Pancreas (tissue), 10 donors: ENCODE data around the gene R3HDM4. TPM values are rescaled to one million over a fixed set of nuclear protein-coding genes. Genes with fewer than 3 reads are reported as not detected.
"Not testable (repeated sequence)": the region's sequence is repeated elsewhere in the genome, so short reads cannot be mapped to it uniquely, and the experiment has no call there.

Source experiments
- ATAC-seq, 4 donors: fragments of 200-7000 bp; cut with Tn5 transposase; one replicate each; pipeline versions ENCODE4 v1.8.0 to v1.9.1; 2020; ENCODE audit warnings: mild to moderate bottlenecking in 4 of 4, moderate library complexity in 4 of 4
- DNase-seq, 6 donors: peaks; one replicate each; pipeline ENCODE4 v3.0.0-alpha.2; 2020
- FAIRE-seq: peaks from 2 replicates; lab custom pipeline; 2012; peaks lifted over from hg19 to GRCh38; lab: Jason Lieb, UNC
- H3K27ac ChIP-seq, 4 donors: fragments of 200-600 bp; sonication (generic); 1 replicate in 3 of 4; 2 replicates in 1 of 4; pipeline versions ENCODE4 v1.5.0 to v1.8.0; 2020
- H3K27me3 ChIP-seq, 4 donors: fragments of 200-600 bp; one replicate each; pipeline ENCODE4 v1.8.0; 2021
- H3K36me3 ChIP-seq, 3 donors: fragments of 200-600 bp; sonication (generic) in 1 of 3; one replicate each; pipeline versions ENCODE4 v1.5.0 to v1.8.0; 2020 to 2021
- H3K4me1 ChIP-seq, 3 donors: fragments of 200-600 bp; one replicate each; pipeline ENCODE4 v1.8.0; 2021
- H3K4me3 ChIP-seq, 4 donors: fragments of 200-600 bp; sonication (generic) in 2 of 4; one replicate each; pipeline versions ENCODE4 v1.5.0 to v1.8.0; 2020 to 2021
- H3K9me3 ChIP-seq, 4 donors: fragments of 200-600 bp; one replicate each; pipeline ENCODE4 v1.8.0; 2021
- WGBS, 2 donors: extraction: QIAGEN DNeasy Blood & Tissue Kit; methylation state at CpG; one replicate each; pipeline ENCODE4 v1.1.7; 2013; 5-methylcytosine and 5-hydroxymethylcytosine counted together
- intact Hi-C, 3 donors: fragments of 100-400 bp; cut with DNase I; formaldehyde crosslinking; loops; one replicate each; pipeline versions ENCODE4 v1.11.1 to v1.14.2; 2022
- polyA plus RNA-seq, 2 donors: library from polyadenylated mRNA; stranded (reverse); fragments of 200-250 nt; gene quantifications; one replicate each; pipeline ENCODE4 v1.2.3, GENCODE V29; 2013
- total RNA-seq, 6 donors: library from RNA; stranded (reverse); fragmentation: NEBNext Ultra II Directional in 4 of 6; extraction: Animal tissue kit (Norgen Biotek cat#: 25700) in 4 of 6; gene quantifications; one replicate each; pipeline versions ENCODE4 v1.2.1 to v1.2.4, GENCODE V29; 2021 to 2023
- TF ChIP-seq, protein P1 (sequence below), 4 donors: fragments of 200-600 bp; sonication (generic) in 3 of 4; IDR thresholded peaks; one replicate each; pipeline versions ENCODE4 v1.5.0 to v1.8.0; 2021; ENCODE audit warnings: antibody characterized with exemption in 4 of 4
- donor health status: healthy with polysubstance abuse.
- donor health status: DM: no; HTN: no; CAD: no; lungs with moderate emphysema.
- donor health status: DM: no; HTN: no; CAD: no.
- donor health status: control.
- donor health status: control.
- donor health status: Bipolar disorder and iron deficiency.
- donor health status: DM: yes; HTN: yes; CAD: no.
- donor health status: DM: no; HTN: no; CAD: no.
- donor health status: DM: no; HTN: no; CAD: no.
- donor health status: DM: yes; HTN: yes; CAD: no.

Gene R3HDM4
- total and polyA plus RNA-seq, 8 donors, result 21.6 to 57.2 (median 31.8) TPM

DNA sequence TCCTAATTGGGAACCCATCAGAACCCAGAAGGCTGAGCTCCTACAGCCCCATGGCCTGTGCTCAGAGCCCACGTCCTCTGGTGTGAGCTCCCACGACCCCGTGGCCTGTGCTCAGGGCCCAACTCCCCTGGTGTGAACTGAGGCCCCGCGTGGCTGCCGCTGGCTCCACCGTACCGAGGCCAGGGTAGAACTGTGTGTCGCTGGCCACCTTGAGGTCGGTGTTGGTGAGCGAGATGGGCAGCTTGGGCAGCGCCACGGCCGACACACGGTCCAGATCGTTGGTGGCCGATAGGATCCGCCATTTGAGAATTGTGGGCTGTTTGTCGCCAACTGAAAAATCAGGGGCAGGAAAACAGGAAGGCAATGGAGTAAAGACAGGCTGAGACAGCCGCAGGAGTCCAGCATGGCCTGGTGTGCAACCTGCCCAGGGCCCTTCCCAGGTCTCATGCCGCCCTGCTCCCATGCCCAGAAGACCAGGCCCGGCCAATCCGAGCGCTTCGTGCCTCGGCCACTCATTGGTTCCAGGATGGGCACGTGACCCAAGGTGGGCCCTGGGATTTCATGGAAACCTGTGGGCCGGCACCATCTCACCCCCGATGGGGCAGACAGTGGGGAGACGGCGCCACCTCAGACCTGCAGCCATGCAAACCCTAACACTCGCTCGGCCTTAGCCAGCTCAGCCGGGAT, 31.5 kb downstream of the R3HDM4 start:
- Histone ChIP-seq H3K9me3 (no peaks in the 10 kb centered on the region), H3K4me1 (no peaks in the 10 kb centered on the region), H3K4me3 (no peak overlapping the region), H3K27me3 (no peaks in the 10 kb centered on the region), H3K27ac (no peak overlapping the region), H3K36me3 (peaks cover 0 to 53% (median 12%) of the 10 kb centered on the region in 3 donors)
- intact Hi-C loops, result no loop called here
- TF ChIP-seq, protein P1, sequence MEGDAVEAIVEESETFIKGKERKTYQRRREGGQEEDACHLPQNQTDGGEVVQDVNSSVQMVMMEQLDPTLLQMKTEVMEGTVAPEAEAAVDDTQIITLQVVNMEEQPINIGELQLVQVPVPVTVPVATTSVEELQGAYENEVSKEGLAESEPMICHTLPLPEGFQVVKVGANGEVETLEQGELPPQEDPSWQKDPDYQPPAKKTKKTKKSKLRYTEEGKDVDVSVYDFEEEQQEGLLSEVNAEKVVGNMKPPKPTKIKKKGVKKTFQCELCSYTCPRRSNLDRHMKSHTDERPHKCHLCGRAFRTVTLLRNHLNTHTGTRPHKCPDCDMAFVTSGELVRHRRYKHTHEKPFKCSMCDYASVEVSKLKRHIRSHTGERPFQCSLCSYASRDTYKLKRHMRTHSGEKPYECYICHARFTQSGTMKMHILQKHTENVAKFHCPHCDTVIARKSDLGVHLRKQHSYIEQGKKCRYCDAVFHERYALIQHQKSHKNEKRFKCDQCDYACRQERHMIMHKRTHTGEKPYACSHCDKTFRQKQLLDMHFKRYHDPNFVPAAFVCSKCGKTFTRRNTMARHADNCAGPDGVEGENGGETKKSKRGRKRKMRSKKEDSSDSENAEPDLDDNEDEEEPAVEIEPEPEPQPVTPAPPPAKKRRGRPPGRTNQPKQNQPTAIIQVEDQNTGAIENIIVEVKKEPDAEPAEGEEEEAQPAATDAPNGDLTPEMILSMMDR (IDR thresholded peaks at IDR 0.05), result no peak
- WGBS, 2 donors, result 98% methylated on average over 34 of the region's 34 CpGs
- ATAC-seq, result no peak
- no peak for FAIRE-seq
- peak in 1 of 6 donors; percentile 54 for DNase-seq

- Histone ChIP-seq H3K27ac (no peak overlapping the region), H3K36me3 (peaks cover 0 to 46% (median 12%) of the 10 kb centered on the region in 3 donors), H3K4me3 (no peak overlapping the region), H3K4me1 (no peaks in the 10 kb centered on the region), H3K27me3 (no peaks in the 10 kb centered on the region), H3K9me3 (no peaks in the 10 kb centered on the region)
- FAIRE-seq (no peak), ATAC-seq (no peak), DNase-seq (peak in 1 of 6 donors; percentile 86)
- TF ChIP-seq, protein P1 (IDR thresholded peaks at IDR 0.05), result no peak
- intact Hi-C loops, result no loop called here
- 87 to 90% methylated on average over 34 to 37 of the region's 37 CpGs for WGBS, 2 donors
Measured at GRCh38 chr19:879711-880438, 33.1 kb downstream of the R3HDM4 start.

- H3K27ac ChIP-seq, intact Hi-C loops, H3K9me3 ChIP-seq, FAIRE-seq, H3K27me3 ChIP-seq, H3K4me1 ChIP-seq, ATAC-seq, H3K4me3 ChIP-seq: not testable (repeated sequence)
- WGBS, 2 donors, result 89 to 91% methylated on average over 22 to 24 of the region's 24 CpGs
- H3K36me3 ChIP-seq, result peaks cover 0 to 49% (median 12%) of the 10 kb centered on the region in 3 donors
- DNase-seq, result peak in 1 of 6 donors; percentile 87
Measured at GRCh38 chr19:878751-879561, 34.1 kb downstream of the R3HDM4 start.

DNA sequence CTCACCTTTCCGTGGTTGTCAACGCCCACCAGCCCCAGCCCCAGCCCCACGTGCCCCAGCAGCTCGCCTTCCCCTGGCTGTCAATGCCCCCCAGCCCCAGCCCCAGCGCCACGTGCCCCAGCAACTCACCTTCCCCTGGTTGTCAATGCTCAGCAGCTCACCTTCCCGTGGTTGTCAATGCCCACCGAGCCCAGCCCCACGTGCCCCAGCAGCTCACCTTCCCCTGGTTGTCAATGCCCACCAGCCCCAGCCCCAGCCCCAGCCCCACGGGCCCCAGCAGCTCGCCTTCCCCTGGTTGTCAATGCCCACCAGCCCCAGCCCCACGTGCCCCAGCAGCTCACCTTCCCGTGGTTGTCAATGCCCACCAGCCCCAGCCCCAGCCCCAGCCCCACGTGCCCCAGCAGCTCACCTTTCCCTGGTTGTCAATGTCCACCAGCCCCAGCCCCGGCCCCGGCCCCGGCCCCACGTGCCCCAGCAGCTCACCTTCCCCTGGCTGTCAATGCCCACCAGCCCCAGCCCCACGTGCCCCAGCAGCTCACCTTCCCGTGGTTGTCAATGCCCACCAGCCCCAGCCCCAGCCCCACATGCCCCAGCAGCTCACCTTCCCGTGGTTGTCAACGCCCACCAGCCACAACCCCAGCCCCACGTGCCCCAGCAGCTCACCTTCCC, 34.9 kb downstream of the R3HDM4 start:
- WGBS, 2 donors, result 89% methylated on average over 21 to 23 of the region's 23 CpGs
- ATAC-seq, H3K27ac ChIP-seq, H3K4me1 ChIP-seq, H3K9me3 ChIP-seq, H3K4me3 ChIP-seq, FAIRE-seq, intact Hi-C loops, H3K27me3 ChIP-seq: not testable (repeated sequence)
- H3K36me3 ChIP-seq, result peaks cover 0 to 45% (median 12%) of the 10 kb centered on the region in 3 donors
- DNase-seq, result peak in 1 of 6 donors; percentile 81

- H3K27ac ChIP-seq, result no peak overlapping the region
- TF ChIP-seq, protein P1 (IDR thresholded peaks at IDR 0.05), result no peak
- FAIRE-seq (no peak), DNase-seq (peak in 1 of 6 donors; percentile 68), ATAC-seq (no peak)
- no peaks in the 10 kb centered on the region for H3K9me3 ChIP-seq
- peaks cover 0 to 43% (median 6%) of the 10 kb centered on the region in 3 donors for H3K36me3 ChIP-seq
- WGBS, 2 donors, result 93 to 96% methylated on average over 29 of the region's 29 CpGs
- no peaks in the 10 kb centered on the region for H3K27me3 ChIP-seq
- intact Hi-C loops, result no loop called here
- H3K4me3 ChIP-seq, result no peak overlapping the region
- no peaks in the 10 kb centered on the region for H3K4me1 ChIP-seq
Measured at GRCh38 chr19:876780-877314, 36.2 kb downstream of the R3HDM4 start.
